GM12892 (cell line): Measurements from ENCODE around the gene WASF2.

Experiments
- POLR2A ChIP-seq: IDR thresholded peaks from 2 replicates; pipeline ENCODE4 v1.6.1; 2011; ENCODE audit warnings: low read depth, low read length, control low read depth
- POLR2AphosphoS5 ChIP-seq: IDR thresholded peaks from 2 replicates; pipeline ENCODE4 v1.6.1; 2011; ENCODE audit warnings: low read depth, low read length, control low read depth
- TAF1 ChIP-seq: IDR thresholded peaks from 2 replicates; pipeline ENCODE4 v1.6.1; 2011; ENCODE audit warnings: low read depth, mild to moderate bottlenecking, control low read depth, low read length, borderline replicate concordance

- TF ChIP-seq TAF1 (no peak), POLR2A (no peak), POLR2AphosphoS5 (no peak)
These were observed 11.9 kb downstream of the WASF2 start for GRCh38 chr1:27478098-27478497.
